GM18873 (cell line): ENCODE results near the gene MCFD2.

Experiments used
- ATAC-seq: cut with Tn5 transposase; IDR thresholded peaks from one replicate; pipeline ENCODE4 v1.9.1; 2021; ENCODE audit warnings: mild to moderate bottlenecking, moderate library complexity, moderate number of reproducible peaks; ENCODE audit not compliant: unreplicated experiment, low FRiP score

MCFD2 gene

DNA sequence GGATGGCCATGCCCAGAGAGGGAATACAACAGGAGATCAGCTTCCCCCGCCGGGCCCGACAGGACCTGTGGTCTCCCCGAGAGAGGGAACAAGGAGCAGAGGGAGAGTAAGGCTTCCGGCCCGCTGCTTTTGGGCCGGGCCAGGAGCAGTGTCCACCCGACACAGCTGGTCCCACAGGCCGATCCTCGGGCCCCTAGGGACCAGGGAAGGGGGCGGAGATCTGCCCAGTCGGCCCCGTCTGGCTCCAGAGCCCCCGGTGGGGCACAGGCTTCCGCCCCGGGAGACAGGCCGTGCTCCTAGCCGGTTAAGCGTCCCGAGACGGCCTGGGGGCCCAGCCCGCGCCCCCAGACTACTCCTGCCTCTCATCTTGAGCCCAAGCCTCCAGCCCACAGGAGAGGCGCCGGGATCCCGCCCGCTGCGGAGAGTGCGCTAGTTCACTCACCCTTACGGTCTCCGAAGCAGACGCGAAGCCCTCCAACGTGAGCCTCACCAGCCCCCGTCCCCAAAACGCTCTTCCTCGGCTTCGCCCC, at the start of gene MCFD2:
Gene MCFD2 (minus strand): TSS at position 526 of the 530 bp plus-strand sequence. CDS start 6,635 bp downstream, outside the sequence.
- ATAC-seq = peak; percentile 3

- no peak for ATAC-seq
These were observed 49.4 kb upstream of the MCFD2 start for GRCh38 chr2:46964835-46965560.

GRCh38 chr2:46963941-46964673, 48.5 kb upstream of the MCFD2 start:
- ATAC-seq = no peak

GRCh38 chr2:46963210-46963609, 47.6 kb upstream of the MCFD2 start:
- ATAC-seq = no peak

GRCh38 chr2:46962751-46963150, 47.1 kb upstream of the MCFD2 start:
- ATAC-seq = no peak

GRCh38 chr2:46960618-46961017, 45.0 kb upstream of the MCFD2 start:
- no peak for ATAC-seq

GRCh38 chr2:46958431-46959017, 42.9 kb upstream of the MCFD2 start:
- no peak for ATAC-seq

DNA sequence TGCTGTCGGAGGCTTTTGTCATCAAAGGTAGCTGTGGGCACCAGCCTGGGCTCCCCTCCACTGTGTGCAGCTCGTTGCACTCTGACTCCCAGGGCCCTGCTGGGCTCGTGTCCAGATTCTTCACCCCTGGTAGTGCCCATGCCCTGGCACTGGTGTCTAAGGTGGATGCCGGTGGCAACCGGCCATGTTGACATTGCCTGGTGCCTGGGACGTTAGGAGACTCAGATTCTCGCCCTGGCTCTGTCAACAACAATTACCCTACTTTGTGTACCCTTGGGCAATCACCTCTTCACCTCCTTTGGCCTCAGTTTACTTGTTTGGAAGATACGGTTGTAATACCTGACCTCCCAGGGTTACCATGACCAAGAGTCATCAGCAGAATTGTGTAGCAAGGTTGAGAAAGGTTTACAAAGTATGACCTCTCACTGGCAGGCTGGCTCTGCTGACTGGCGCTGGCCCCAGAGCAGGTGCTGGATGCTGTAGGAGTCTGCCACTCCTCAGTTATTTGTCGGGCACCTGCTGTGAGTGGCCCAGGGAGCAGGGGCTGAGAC, 41.5 kb upstream of the MCFD2 start:
- ATAC-seq = no peak

GRCh38 chr2:46955764-46956163, 40.2 kb upstream of the MCFD2 start:
- no peak for ATAC-seq

GRCh38 chr2:46954951-46955571, 39.5 kb upstream of the MCFD2 start:
- no peak for ATAC-seq

GRCh38 chr2:46952171-46952570, 36.6 kb upstream of the MCFD2 start:
- ATAC-seq = no peak

DNA sequence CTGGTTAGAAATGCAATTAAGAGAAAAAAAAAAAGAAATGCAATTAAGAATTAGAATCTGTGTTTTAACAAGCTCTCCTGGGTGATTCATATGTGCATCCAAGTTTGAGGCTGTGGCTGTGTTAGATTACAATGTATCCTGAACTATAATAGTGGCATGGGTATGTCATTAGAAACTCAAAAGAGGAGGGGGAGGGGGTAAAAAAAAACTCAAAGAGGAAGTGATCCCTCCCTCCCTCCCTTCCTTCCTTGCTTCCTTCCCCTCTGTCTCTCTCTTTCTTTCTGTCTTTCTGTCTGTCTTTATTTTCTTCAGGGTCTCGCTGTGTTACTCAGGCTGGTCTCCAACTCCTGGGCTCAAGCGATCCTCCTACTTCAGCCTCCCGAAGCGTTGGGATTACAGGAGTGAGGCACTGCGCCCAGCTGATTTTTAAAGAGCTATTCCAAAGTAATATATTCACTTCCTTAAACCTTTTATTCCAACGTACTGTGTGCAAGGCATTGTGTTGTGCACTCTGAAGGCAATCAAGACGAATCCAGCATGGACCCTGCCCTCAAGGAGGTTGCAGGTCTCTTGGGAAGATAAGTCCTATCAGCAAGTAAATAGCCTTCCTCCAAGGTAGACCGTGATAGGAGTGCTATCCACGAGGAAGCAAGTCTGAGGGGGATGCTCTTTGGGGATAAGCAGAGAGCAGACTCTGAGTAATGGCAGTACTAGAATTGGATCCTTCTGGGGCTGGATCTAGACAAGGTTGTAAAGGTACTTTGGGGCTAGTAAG, 35.9 kb upstream of the MCFD2 start:
- ATAC-seq = no peak

DNA sequence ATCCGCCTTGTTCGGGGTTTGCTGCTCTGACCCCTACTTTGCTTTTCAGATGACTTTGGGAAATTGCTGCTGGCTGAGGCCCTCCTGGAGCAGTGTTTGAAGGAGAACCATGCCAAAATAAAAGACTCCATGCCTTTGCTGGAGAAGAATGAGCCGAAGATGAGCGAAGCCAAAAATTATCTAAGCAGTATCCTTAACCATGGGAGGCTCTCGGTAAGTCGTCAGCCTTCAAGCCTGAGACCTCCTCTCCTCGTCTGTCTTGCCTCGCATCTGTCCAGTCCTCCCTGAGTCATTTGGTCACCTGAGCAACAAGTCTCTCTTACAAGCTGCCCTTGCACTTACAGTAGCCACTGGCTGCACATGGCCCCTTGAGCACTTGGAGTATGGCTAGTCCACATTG, 34.7 kb upstream of the MCFD2 start:
- no peak for ATAC-seq

GRCh38 chr2:46947841-46948240, 32.2 kb upstream of the MCFD2 start:
- no peak for ATAC-seq

GRCh38 chr2:46945671-46946070, 30.1 kb upstream of the MCFD2 start:
- no peak for ATAC-seq

DNA sequence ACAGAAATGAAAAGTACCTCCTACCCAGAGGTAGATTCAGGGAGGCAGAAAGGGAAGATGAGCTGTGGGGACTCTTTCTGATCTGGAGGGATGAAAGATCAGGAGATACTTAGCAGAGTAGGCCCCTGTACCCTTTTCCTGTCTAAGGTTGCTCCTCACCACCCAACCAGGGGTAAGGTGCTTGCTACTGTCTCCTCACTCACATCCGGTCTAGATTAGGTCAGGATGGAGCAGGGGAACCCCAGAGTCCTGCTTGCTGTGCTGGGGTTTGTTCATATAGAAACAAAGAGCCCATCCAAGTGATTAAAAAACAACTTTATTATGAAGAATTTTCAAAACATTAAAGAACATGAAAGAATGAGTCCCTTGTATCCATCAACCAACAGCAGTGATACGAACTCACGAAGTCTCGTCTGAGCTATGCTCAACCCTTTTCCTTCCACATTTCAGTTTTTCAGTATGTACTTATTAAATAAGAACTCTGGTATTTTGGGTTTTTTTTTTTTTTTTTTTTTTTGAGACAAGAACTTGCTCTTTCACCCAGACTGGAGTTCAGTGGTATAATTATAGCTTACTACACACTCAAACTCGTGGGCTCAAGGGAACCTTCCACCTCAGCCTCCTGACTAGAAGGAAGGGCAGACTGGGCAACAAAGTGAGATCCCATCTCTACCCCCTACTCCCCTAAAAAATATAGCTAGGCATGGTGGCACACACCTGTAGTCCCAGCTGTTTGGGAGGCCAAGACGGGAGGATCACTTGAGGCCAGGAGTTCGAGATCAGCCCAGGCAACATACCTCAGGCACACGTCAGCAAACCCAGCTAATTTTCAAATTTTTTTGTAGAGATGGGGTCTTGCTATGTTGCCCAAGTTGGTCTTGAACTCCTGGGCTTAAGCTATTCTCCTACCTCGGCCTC, 28.5 kb upstream of the MCFD2 start:
- ATAC-seq = peak; percentile 48

DNA sequence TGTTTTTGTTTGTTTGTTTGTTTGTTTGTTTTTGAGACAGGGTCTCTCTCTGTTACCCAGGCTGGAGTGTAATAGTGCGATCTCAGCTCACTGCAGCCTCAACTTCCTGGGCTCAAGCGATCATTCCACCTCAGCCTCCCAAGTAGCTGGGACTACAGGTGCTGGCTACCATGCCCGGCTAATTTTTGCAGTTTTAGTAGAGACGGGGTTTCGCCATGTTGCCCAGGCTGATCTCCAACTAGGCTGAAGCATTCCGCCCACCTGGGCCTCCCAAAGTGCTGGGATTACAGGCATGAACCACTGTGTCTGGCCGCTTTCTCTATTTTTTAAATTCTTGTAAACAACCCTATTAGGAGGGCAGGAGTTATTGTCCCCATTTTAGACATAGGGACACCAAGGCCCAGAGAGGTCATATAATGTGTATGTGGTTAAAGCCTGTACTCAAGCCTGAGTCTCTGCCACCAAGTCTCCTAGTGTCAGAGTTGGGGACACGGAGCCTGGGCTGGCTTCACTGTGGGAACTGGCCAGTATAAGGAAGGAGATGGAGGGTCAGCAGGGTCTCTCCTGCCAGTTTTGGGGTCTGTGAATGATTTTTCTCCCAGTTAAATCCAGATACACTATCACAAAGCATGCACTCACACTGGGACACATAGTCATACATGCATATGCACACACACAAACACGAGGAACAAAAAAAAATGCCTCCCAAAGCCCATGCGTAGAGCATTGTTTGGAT, 27.5 kb upstream of the MCFD2 start:
- no peak for ATAC-seq

GRCh38 chr2:46942143-46942526, 26.5 kb upstream of the MCFD2 start:
- ATAC-seq = peak; percentile 39
